ENCODE data around the gene IGSF8. TPM values are rescaled to one million over a fixed set of nuclear protein-coding genes. Genes with fewer than 3 reads are reported as not detected.

IGSF8 gene
- total RNA-seq, 1 experiment from 2014 or later, result 101 TPM

DNA sequence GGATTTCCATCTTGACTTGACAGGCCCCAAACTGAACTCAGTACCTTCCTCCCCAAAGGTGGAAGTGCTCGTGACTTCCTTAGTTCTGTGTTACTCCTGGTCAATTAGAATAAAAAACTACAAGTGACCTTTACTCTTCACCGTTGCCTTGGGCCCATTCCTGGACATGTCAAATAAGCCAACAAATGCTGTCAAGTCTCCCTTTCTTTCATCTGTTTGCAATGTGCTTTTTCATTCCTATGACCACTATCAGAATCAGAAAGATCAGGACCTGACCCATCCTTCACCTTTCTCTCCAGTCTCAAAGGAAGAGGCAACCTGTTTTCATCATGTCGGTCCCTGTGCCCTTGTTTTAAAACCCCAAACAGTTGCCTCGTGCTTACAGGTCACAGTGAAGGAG, 23.6 kb downstream of the IGSF8 start:
- TF ChIP-seq CREM (CRISPR knock-in tag; IDR thresholded peaks at IDR 0.05) (no peak), SMAD3 (CRISPR knock-in tag; IDR thresholded peaks at IDR 0.05; ENCODE audit: borderline replicate concordance) (no peak), SOX15 (CRISPR knock-in tag; IDR thresholded peaks at IDR 0.05) (no peak), ZNF317 (CRISPR knock-in tag; IDR thresholded peaks at IDR 0.05; ENCODE audit: borderline replicate concordance, low read depth) (no peak), ZNF671 (CRISPR knock-in tag; IDR thresholded peaks at IDR 0.05) (no peak), ZBTB21 (CRISPR knock-in tag; IDR thresholded peaks at IDR 0.05; ENCODE audit: borderline replicate concordance) (no peak), ZNF219 (CRISPR knock-in tag; IDR thresholded peaks at IDR 0.05; ENCODE audit: borderline replicate concordance) (no peak), GABPB1 (CRISPR knock-in tag; IDR thresholded peaks at IDR 0.05) (no peak), NR2C2 (CRISPR knock-in tag; IDR thresholded peaks at IDR 0.05) (no peak), FOXP1 (CRISPR knock-in tag; IDR thresholded peaks at IDR 0.05; ENCODE audit: borderline replicate concordance) (no peak), ZNF138 (CRISPR knock-in tag; conservative IDR thresholded peaks at IDR 0.05) (no peak)
- TF ChIP-seq, protein P1, sequence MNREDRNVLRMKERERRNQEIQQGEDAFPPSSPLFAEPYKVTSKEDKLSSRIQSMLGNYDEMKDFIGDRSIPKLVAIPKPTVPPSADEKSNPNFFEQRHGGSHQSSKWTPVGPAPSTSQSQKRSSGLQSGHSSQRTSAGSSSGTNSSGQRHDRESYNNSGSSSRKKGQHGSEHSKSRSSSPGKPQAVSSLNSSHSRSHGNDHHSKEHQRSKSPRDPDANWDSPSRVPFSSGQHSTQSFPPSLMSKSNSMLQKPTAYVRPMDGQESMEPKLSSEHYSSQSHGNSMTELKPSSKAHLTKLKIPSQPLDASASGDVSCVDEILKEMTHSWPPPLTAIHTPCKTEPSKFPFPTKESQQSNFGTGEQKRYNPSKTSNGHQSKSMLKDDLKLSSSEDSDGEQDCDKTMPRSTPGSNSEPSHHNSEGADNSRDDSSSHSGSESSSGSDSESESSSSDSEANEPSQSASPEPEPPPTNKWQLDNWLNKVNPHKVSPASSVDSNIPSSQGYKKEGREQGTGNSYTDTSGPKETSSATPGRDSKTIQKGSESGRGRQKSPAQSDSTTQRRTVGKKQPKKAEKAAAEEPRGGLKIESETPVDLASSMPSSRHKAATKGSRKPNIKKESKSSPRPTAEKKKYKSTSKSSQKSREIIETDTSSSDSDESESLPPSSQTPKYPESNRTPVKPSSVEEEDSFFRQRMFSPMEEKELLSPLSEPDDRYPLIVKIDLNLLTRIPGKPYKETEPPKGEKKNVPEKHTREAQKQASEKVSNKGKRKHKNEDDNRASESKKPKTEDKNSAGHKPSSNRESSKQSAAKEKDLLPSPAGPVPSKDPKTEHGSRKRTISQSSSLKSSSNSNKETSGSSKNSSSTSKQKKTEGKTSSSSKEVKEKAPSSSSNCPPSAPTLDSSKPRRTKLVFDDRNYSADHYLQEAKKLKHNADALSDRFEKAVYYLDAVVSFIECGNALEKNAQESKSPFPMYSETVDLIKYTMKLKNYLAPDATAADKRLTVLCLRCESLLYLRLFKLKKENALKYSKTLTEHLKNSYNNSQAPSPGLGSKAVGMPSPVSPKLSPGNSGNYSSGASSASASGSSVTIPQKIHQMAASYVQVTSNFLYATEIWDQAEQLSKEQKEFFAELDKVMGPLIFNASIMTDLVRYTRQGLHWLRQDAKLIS (CRISPR knock-in tag; IDR thresholded peaks at IDR 0.05; ENCODE audit: borderline replicate concordance), result no peak
- TF ChIP-seq, protein P2, sequence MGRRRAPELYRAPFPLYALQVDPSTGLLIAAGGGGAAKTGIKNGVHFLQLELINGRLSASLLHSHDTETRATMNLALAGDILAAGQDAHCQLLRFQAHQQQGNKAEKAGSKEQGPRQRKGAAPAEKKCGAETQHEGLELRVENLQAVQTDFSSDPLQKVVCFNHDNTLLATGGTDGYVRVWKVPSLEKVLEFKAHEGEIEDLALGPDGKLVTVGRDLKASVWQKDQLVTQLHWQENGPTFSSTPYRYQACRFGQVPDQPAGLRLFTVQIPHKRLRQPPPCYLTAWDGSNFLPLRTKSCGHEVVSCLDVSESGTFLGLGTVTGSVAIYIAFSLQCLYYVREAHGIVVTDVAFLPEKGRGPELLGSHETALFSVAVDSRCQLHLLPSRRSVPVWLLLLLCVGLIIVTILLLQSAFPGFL (CRISPR knock-in tag; IDR thresholded peaks at IDR 0.05; ENCODE audit: borderline replicate concordance), result no peak
- TF ChIP-seq, protein P3, sequence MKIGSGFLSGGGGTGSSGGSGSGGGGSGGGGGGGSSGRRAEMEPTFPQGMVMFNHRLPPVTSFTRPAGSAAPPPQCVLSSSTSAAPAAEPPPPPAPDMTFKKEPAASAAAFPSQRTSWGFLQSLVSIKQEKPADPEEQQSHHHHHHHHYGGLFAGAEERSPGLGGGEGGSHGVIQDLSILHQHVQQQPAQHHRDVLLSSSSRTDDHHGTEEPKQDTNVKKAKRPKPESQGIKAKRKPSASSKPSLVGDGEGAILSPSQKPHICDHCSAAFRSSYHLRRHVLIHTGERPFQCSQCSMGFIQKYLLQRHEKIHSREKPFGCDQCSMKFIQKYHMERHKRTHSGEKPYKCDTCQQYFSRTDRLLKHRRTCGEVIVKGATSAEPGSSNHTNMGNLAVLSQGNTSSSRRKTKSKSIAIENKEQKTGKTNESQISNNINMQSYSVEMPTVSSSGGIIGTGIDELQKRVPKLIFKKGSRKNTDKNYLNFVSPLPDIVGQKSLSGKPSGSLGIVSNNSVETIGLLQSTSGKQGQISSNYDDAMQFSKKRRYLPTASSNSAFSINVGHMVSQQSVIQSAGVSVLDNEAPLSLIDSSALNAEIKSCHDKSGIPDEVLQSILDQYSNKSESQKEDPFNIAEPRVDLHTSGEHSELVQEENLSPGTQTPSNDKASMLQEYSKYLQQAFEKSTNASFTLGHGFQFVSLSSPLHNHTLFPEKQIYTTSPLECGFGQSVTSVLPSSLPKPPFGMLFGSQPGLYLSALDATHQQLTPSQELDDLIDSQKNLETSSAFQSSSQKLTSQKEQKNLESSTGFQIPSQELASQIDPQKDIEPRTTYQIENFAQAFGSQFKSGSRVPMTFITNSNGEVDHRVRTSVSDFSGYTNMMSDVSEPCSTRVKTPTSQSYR (CRISPR knock-in tag; IDR thresholded peaks at IDR 0.05), result no peak
- TF ChIP-seq, protein P4, sequence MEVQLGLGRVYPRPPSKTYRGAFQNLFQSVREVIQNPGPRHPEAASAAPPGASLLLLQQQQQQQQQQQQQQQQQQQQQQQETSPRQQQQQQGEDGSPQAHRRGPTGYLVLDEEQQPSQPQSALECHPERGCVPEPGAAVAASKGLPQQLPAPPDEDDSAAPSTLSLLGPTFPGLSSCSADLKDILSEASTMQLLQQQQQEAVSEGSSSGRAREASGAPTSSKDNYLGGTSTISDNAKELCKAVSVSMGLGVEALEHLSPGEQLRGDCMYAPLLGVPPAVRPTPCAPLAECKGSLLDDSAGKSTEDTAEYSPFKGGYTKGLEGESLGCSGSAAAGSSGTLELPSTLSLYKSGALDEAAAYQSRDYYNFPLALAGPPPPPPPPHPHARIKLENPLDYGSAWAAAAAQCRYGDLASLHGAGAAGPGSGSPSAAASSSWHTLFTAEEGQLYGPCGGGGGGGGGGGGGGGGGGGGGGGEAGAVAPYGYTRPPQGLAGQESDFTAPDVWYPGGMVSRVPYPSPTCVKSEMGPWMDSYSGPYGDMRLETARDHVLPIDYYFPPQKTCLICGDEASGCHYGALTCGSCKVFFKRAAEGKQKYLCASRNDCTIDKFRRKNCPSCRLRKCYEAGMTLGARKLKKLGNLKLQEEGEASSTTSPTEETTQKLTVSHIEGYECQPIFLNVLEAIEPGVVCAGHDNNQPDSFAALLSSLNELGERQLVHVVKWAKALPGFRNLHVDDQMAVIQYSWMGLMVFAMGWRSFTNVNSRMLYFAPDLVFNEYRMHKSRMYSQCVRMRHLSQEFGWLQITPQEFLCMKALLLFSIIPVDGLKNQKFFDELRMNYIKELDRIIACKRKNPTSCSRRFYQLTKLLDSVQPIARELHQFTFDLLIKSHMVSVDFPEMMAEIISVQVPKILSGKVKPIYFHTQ (CRISPR knock-in tag; IDR thresholded peaks at IDR 0.05), result no peak
- TF ChIP-seq, protein P5, sequence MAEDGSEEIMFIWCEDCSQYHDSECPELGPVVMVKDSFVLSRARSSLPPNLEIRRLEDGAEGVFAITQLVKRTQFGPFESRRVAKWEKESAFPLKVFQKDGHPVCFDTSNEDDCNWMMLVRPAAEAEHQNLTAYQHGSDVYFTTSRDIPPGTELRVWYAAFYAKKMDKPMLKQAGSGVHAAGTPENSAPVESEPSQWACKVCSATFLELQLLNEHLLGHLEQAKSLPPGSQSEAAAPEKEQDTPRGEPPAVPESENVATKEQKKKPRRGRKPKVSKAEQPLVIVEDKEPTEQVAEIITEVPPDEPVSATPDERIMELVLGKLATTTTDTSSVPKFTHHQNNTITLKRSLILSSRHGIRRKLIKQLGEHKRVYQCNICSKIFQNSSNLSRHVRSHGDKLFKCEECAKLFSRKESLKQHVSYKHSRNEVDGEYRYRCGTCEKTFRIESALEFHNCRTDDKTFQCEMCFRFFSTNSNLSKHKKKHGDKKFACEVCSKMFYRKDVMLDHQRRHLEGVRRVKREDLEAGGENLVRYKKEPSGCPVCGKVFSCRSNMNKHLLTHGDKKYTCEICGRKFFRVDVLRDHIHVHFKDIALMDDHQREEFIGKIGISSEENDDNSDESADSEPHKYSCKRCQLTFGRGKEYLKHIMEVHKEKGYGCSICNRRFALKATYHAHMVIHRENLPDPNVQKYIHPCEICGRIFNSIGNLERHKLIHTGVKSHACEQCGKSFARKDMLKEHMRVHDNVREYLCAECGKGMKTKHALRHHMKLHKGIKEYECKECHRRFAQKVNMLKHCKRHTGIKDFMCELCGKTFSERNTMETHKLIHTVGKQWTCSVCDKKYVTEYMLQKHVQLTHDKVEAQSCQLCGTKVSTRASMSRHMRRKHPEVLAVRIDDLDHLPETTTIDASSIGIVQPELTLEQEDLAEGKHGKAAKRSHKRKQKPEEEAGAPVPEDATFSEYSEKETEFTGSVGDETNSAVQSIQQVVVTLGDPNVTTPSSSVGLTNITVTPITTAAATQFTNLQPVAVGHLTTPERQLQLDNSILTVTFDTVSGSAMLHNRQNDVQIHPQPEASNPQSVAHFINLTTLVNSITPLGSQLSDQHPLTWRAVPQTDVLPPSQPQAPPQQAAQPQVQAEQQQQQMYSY (CRISPR knock-in tag; IDR thresholded peaks at IDR 0.05), result no peak
- TF ChIP-seq, protein P6, sequence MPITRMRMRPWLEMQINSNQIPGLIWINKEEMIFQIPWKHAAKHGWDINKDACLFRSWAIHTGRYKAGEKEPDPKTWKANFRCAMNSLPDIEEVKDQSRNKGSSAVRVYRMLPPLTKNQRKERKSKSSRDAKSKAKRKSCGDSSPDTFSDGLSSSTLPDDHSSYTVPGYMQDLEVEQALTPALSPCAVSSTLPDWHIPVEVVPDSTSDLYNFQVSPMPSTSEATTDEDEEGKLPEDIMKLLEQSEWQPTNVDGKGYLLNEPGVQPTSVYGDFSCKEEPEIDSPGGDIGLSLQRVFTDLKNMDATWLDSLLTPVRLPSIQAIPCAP (CRISPR knock-in tag; IDR thresholded peaks at IDR 0.05), result no peak
- Mint-ChIP-seq H3K9me3 (no peaks in the 10 kb centered on the region), H3K27ac (no peak overlapping the region), H3K27me3 (ENCODE audit: low read depth) (peaks cover 77% of the 10 kb centered on the region), H3K36me3 (no peaks in the 10 kb centered on the region), H3K4me3 (no peak overlapping the region), H3K4me1 (peaks cover 11% of the 10 kb centered on the region)
- ATAC-seq (no peak), DNase-seq (ENCODE audit: low spot score) (no peak)
- ChIA-PET CTCF (interaction anchor here (1.2 to 29.5 kb wide), 3 partner anchors 11 to 50 kb away, joined by 3 to 978 read pairs (median 16); no protein-coding TSS in a partner anchor), POLR2A (no interaction called here)

Data from WTC11 (cell line).